ENCODE data around the gene MAP6.
A peak's percentile ranks its signal among the peaks of the same experiment; 100 is the strongest.

MAP6 gene

GRCh38 chr11:75627906-75628668 lies 40.8 kb downstream of the MAP6 start:
- no peak for DNase-seq

- DNase-seq: no peak
Measured at GRCh38 chr11:75626889-75627529, 41.8 kb downstream of the MAP6 start.

GRCh38 chr11:75625991-75626888 lies 42.6 kb downstream of the MAP6 start:
- peak; percentile 17 for DNase-seq

GRCh38 chr11:75625021-75625420 lies 43.8 kb downstream of the MAP6 start:
- peak; percentile 22 for DNase-seq

GRCh38 chr11:75616281-75616680 lies 52.6 kb downstream of the MAP6 start:
- no peak for DNase-seq

GRCh38 chr11:75615751-75616150 lies 53.1 kb downstream of the MAP6 start:
- DNase-seq: no peak

- DNase-seq: no peak
Measured at GRCh38 chr11:75611823-75612222, 57.0 kb downstream of the MAP6 start.

- DNase-seq: no peak
Measured at GRCh38 chr11:75606099-75606498, 62.7 kb downstream of the MAP6 start.

GRCh38 chr11:75603791-75604736 lies 64.8 kb downstream of the MAP6 start:
- DNase-seq: no peak

GRCh38 chr11:75602951-75603350 lies 65.9 kb downstream of the MAP6 start:
- no peak for DNase-seq

- DNase-seq: no peak
Measured at GRCh38 chr11:75601494-75601893, 67.3 kb downstream of the MAP6 start.

GRCh38 chr11:75600356-75600755 lies 68.5 kb downstream of the MAP6 start:
- DNase-seq: no peak

- DNase-seq: no peak
Measured at GRCh38 chr11:75598900-75599299, 69.9 kb downstream of the MAP6 start.

- no peak for DNase-seq
Measured at GRCh38 chr11:75598264-75598663, 70.6 kb downstream of the MAP6 start.

- DNase-seq: peak; percentile 63
Measured at GRCh38 chr11:75597636-75598035, 71.2 kb downstream of the MAP6 start.

GRCh38 chr11:75596914-75597313 lies 71.9 kb downstream of the MAP6 start:
- no peak for DNase-seq

GRCh38 chr11:75595429-75595828 lies 73.4 kb downstream of the MAP6 start:
- DNase-seq: no peak

- no peak for DNase-seq
Measured at GRCh38 chr11:75594211-75594610, 74.6 kb downstream of the MAP6 start.

GRCh38 chr11:75593286-75593915 lies 75.4 kb downstream of the MAP6 start:
- DNase-seq: no peak

- DNase-seq: peak; percentile 18
Measured at GRCh38 chr11:75592715-75593114, 76.1 kb downstream of the MAP6 start.

- no peak for DNase-seq
Measured at GRCh38 chr11:75591966-75592365, 76.9 kb downstream of the MAP6 start.

GRCh38 chr11:75591371-75591770 lies 77.5 kb downstream of the MAP6 start:
- DNase-seq: no peak
